A549 (cell line): ENCODE measurements around the gene PDE4D. TPM values are rescaled to one million over a fixed set of nuclear protein-coding genes. Genes with fewer than 3 reads are reported as not detected.

Source experiments
- ATAC-seq, 2 experiments: fragments of 200-7000 bp in 1 of 2; fragments of >200 bp in 1 of 2; cut with Nextera tagmentation in 1 of 2; cut with Tn5 transposase in 1 of 2; 3 replicates each; pipeline versions ENCODE4 v1.8.0 to v1.9.1; 2018 to 2020; ENCODE audit warnings: mild to moderate bottlenecking in 1 of 2, moderate library complexity in 1 of 2
- CTCF ChIA-PET: fragments of 300-600 bp; sonication (Branson Sonifier 250); formaldehyde crosslinking; extraction: SDS; loops from one replicate; lab custom pipeline; 2021; ENCODE audit warnings: antibody characterized with exemption, inconsistent platforms; lab: Yijun Ruan, JAX
- POLR2A ChIA-PET: fragments of 350-600 bp; formaldehyde crosslinking; extraction: SDS; loops from one replicate; lab custom pipeline; 2021; ENCODE audit warnings: antibody characterized with exemption, inconsistent platforms; lab: Yijun Ruan, JAX
- DNase-seq, 2 experiments: peaks; one replicate each; pipeline versions ENCODE4 v3.0.0 to v3.0.0-alpha.2; 2011 to 2016; ENCODE audit warnings: low read depth in 1 of 2, low spot score in 1 of 2
- FAIRE-seq: peaks from 2 replicates; lab custom pipeline; 2011; peaks lifted over from hg19 to GRCh38; lab: Jason Lieb, UNC
- H3K27ac ChIP-seq, 2 experiments: fragments of >200 bp; sonication (Bioruptor Twin); formaldehyde crosslinking; 3 replicates each; pipeline ENCODE4 v1.5.1; 2016 to 2017
- H3K4me1 ChIP-seq: fragments of >200 bp; sonication (Bioruptor Twin); formaldehyde crosslinking; 3 replicates; pipeline ENCODE4 v1.6.1; 2016
- H3K4me2 ChIP-seq: fragments of >200 bp; sonication (Bioruptor Twin); formaldehyde crosslinking; 3 replicates; pipeline ENCODE4 v1.6.1; 2016
- H3K4me3 ChIP-seq: fragments of >200 bp; sonication (Bioruptor Twin); formaldehyde crosslinking; 3 replicates; pipeline ENCODE4 v1.5.1; 2016
- H3K9me3 ChIP-seq: fragments of >200 bp; sonication (Bioruptor Twin); formaldehyde crosslinking; 3 replicates; pipeline ENCODE4 v1.6.1; 2016
- CBX8 ChIP-seq: fragments of 200-600 bp; sonication (generic); IDR thresholded peaks from 2 replicates; pipeline ENCODE4 v1.6.1; 2016
- CEBPB ChIP-seq, 2 experiments: fragments of >200 bp in 1 of 2; sonication (Bioruptor Twin) in 1 of 2; formaldehyde crosslinking in 1 of 2; IDR thresholded peaks; 2 replicates each; pipeline ENCODE4 v1.6.1; 2012 to 2016
- EHF ChIP-seq: fragments of 250-450 bp; sonication (Bioruptor Pico); IDR thresholded peaks from 2 replicates; pipeline ENCODE4 v1.5.0; 2020; ENCODE audit warnings: mild to moderate bottlenecking
- ELK1 ChIP-seq: fragments of 150-350 bp; IDR thresholded peaks from 2 replicates; pipeline ENCODE4 v1.6.1; 2014; ENCODE audit warnings: low read depth, mild to moderate bottlenecking, low read length
- EP300 ChIP-seq, 2 experiments: fragments of >200 bp; sonication (Bioruptor Twin); formaldehyde crosslinking; IDR thresholded peaks; 2 replicates in 1 of 2; 3 replicates in 1 of 2; pipeline ENCODE4 v1.6.1; 2016 to 2017
- FOSL2 ChIP-seq, 2 experiments: fragments of 450-650 bp in 1 of 2; fragments of >200 bp in 1 of 2; sonication (Bioruptor Twin) in 1 of 2; formaldehyde crosslinking; IDR thresholded peaks; 2 replicates each; pipeline versions ENCODE4 v1.5.0 to v1.6.1; 2016 to 2020; ENCODE audit warnings: mild to moderate bottlenecking in 1 of 2, moderate library complexity in 1 of 2
- FOXS1 ChIP-seq: fragments of 250-450 bp; sonication (Bioruptor Pico); IDR thresholded peaks from 2 replicates; pipeline ENCODE4 v1.5.0; 2020; ENCODE audit warnings: mild to moderate bottlenecking, moderate library complexity
- GATA3 ChIP-seq: IDR thresholded peaks from 2 replicates; pipeline ENCODE4 v1.6.1; 2012; ENCODE audit warnings: borderline replicate concordance
- HES2 ChIP-seq: fragments of >200 bp; sonication (Bioruptor Twin); formaldehyde crosslinking; IDR thresholded peaks from 2 replicates; pipeline ENCODE4 v1.6.1; 2016
- HOXB5 ChIP-seq: fragments of 250-450 bp; sonication (Bioruptor Pico); IDR thresholded peaks from 2 replicates; pipeline ENCODE4 v1.5.0; 2020; ENCODE audit warnings: mild to moderate bottlenecking, moderate library complexity
- JUN ChIP-seq, 2 experiments: fragments of >200 bp; sonication (Bioruptor Twin); formaldehyde crosslinking; IDR thresholded peaks; 2 replicates in 1 of 2; 3 replicates in 1 of 2; pipeline ENCODE4 v1.6.1; 2016 to 2017
- JUNB ChIP-seq: fragments of >200 bp; sonication (Bioruptor Twin); formaldehyde crosslinking; IDR thresholded peaks from 2 replicates; pipeline ENCODE4 v1.6.1; 2016
- MAX ChIP-seq: IDR thresholded peaks from 2 replicates; pipeline ENCODE4 v1.6.1; 2012
- PBX3 ChIP-seq: IDR thresholded peaks from 2 replicates; pipeline ENCODE4 v1.6.1; 2012
- POLR2A ChIP-seq: IDR thresholded peaks from 2 replicates; pipeline ENCODE4 v1.6.1; 2012; ENCODE audit warnings: mild to moderate bottlenecking, low read length
- RAD21 ChIP-seq, 2 experiments: fragments of >200 bp in 1 of 2; sonication (Bioruptor Twin) in 1 of 2; formaldehyde crosslinking in 1 of 2; IDR thresholded peaks in 1 of 2; conservative IDR thresholded peaks in 1 of 2; 2 replicates in 1 of 2; 3 replicates in 1 of 2; pipeline ENCODE4 v1.6.1; 2012 to 2018; ENCODE audit warnings: inconsistent platforms in 1 of 2
- REST ChIP-seq: fragments of 200-600 bp; sonication (generic); IDR thresholded peaks from 2 replicates; pipeline ENCODE4 v1.6.1; 2016; ENCODE audit warnings: antibody characterized with exemption, mild to moderate bottlenecking, moderate library complexity
- RFX5 ChIP-seq: fragments of 450-650 bp; IDR thresholded peaks from 2 replicates; pipeline ENCODE4 v1.7.1; 2014; ENCODE audit warnings: antibody characterized with exemption, mild to moderate bottlenecking, moderate library complexity
- RNF2 ChIP-seq: fragments of 200-600 bp; sonication (generic); IDR thresholded peaks from 2 replicates; pipeline ENCODE4 v1.6.1; 2016; ENCODE audit warnings: low read depth, mild to moderate bottlenecking, antibody characterized with exemption, moderate library complexity, borderline replicate concordance
- ZFP36 ChIP-seq: fragments of 450-650 bp; IDR thresholded peaks from 2 replicates; pipeline ENCODE4 v1.6.1; 2014; ENCODE audit warnings: borderline replicate concordance; ENCODE audit not compliant: partially characterized antibody
- WGBS: methylation state at CpG from one replicate; pipeline ENCODE4 v1.1.6; 2017; ENCODE audit errors: missing lambda C conversion rate; 5-methylcytosine and 5-hydroxymethylcytosine counted together
- polyA plus RNA-seq, 4 experiments: library from polyadenylated mRNA; depleted of rRNA in 3 of 4; stranded (reverse); fragments of >200 nt; fragmentation: RNase III in 1 of 4; extraction: RNeasy Plus Mini Kit Qiagen cat#74134 plus additional on column Dnase treatment in 1 of 4; gene quantifications; 2 replicates in 3 of 4; 3 replicates in 1 of 4; pipeline ENCODE4 v1.2.3, GENCODE V29; 2011 to 2017

The PDE4D gene
- polyA plus RNA-seq, 2 of the 4 experiments (the other 2 are of a cell fraction), result 74.0 to 213 TPM

GRCh38 chr5:58932057-58932612, 961.4 kb downstream of the PDE4D start:
- H3K4me2 ChIP-seq, result peak overlapping the region; percentile 81
- peak; percentile 83 for FAIRE-seq

GRCh38 chr5:58930520-58930919, 963.0 kb downstream of the PDE4D start:
- peaks cover 82% of the 10 kb centered on the region for H3K4me1 ChIP-seq
- POLR2A ChIA-PET, result no interaction called here
- H3K27ac ChIP-seq, result peak overlapping the region; percentile 84 to 88
- FAIRE-seq, result no peak
- H3K4me3 ChIP-seq, result no peak overlapping the region
- ATAC-seq, result no peak
- H3K4me2 ChIP-seq, result peak overlapping the region; percentile 81
- peak in 1 of 2 experiments; percentile 43 for DNase-seq
- CTCF ChIA-PET, result interaction anchor here (1.0 kb wide), 2 partner anchors 35 to 39 kb away, joined by 3 to 4 read pairs; no protein-coding TSS in a partner anchor
- TF ChIP-seq RNF2 (no peak), FOXS1 (CRISPR knock-in tag) (0 out of 2 replicates have a peak, but pooled peaks have one; percentile 33), ELK1 (no peak), EHF (CRISPR knock-in tag) (peak; percentile 45; the same call in 1 of the 2 replicates)
- H3K9me3 ChIP-seq, result no peaks in the 10 kb centered on the region
- WGBS, result 64% methylated on average over 3 of the region's 3 CpGs

More at GRCh38 chr5:58932057-58932612, 961.4 kb downstream of the PDE4D start:
- ATAC-seq, result peak; percentile 87
- POLR2A ChIA-PET, result interaction anchor here (1.1 to 1.2 kb wide), 2 partner anchors 41 to 53 kb away, joined by 3 to 15 read pairs; no protein-coding TSS in a partner anchor
- H3K9me3 ChIP-seq, result no peaks in the 10 kb centered on the region
- TF ChIP-seq EP300 (IDR thresholded peaks at IDR 0.05), result peak; percentile 76 to 84; a peak in 4 of 5 replicates
- TF ChIP-seq REST, result no peak
- peak; percentile 58; the same call in 1 of the 2 replicates for TF ChIP-seq PBX3
- TF ChIP-seq MAX, result peak; percentile 67
- TF ChIP-seq ZFP36, result peak; percentile 39
- TF ChIP-seq RFX5, result peak; percentile 28; the same call in 1 of the 2 replicates
- TF ChIP-seq RAD21 (conservative IDR thresholded peaks at IDR 0.05 in 1 of 2, IDR thresholded peaks at IDR 0.05 in 1 of 2), result peak in 1 of 2 experiments; percentile 15; a peak in 1 of 5 replicates
- no peak for TF ChIP-seq FOSL2 (IDR thresholded peaks at IDR 0.05)
- peak; percentile 47 for TF ChIP-seq FOSL2 (CRISPR knock-in tag; IDR thresholded peaks at IDR 0.05)
- no peak for TF ChIP-seq RNF2
- TF ChIP-seq POLR2A, result no peak
- peak; percentile 91 for TF ChIP-seq GATA3
- 0 out of 2 replicates have a peak, but pooled peaks have one; percentile 60 for TF ChIP-seq FOXS1 (CRISPR knock-in tag)
- TF ChIP-seq JUNB, result peak; percentile 60
- peak; percentile 99 for TF ChIP-seq HOXB5
- peak in 1 of 2 experiments; percentile 58; a peak in 1 of 5 replicates for TF ChIP-seq JUN (IDR thresholded peaks at IDR 0.05)
- no peak for TF ChIP-seq CBX8
- peak; percentile 87 to 94 for TF ChIP-seq CEBPB (IDR thresholded peaks at IDR 0.05)
- peak; percentile 56; the same call in 1 of the 2 replicates for TF ChIP-seq HES2
- TF ChIP-seq, all 56 proteins: peak for 14
- peaks cover 66% of the 10 kb centered on the region for H3K4me1 ChIP-seq
- peak overlapping the region; percentile 84 to 88 for H3K27ac ChIP-seq
- WGBS, result 14% methylated on average over 4 of the region's 4 CpGs
- peak; percentile 42 to 96 for DNase-seq
- CTCF ChIA-PET, result interaction anchor here (0.8 kb wide), 1 partner anchor 39 kb away, joined by 3 read pairs; no protein-coding TSS in a partner anchor
- peak overlapping the region; percentile 38 for H3K4me3 ChIP-seq
